ENCODE measurements around the gene CCRL2.
A peak's percentile ranks its signal among the peaks of the same experiment; 100 is the strongest.
"Not testable (repeated sequence)": the region's sequence is repeated elsewhere in the genome, so short reads cannot be mapped to it uniquely, and the experiment has no call there.

Gene CCRL2

DNA sequence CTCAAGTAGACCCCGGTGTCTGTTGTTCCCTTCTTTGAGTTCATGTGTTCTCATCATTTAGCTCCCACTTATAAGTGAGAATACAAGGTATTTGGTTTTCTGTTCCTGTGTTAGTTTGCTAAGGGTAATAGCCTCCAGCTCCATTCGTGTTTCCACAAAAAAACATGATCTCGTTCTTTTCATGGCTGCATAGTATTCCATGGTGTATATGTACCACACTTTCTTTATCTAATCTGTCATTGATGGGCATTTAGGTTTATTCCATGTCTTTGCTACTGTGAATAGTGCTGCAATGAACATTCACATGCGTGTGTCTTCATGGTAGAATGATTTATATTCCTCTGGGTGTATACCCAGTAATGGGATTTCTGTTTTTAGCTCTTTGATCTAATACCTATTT, 4.2 kb upstream of the CCRL2 start:
- not testable (repeated sequence) for DNase-seq (ENCODE audit: low read depth, low spot score)

GRCh38 chr3:46405301-46406019, 1.6 kb upstream of the CCRL2 start:
- DNase-seq (ENCODE audit: low read depth, low spot score): no peak

- no peak for DNase-seq (ENCODE audit: low read depth, low spot score)
These were observed 644 bp upstream of the CCRL2 start for GRCh38 chr3:46406443-46406787.

DNA sequence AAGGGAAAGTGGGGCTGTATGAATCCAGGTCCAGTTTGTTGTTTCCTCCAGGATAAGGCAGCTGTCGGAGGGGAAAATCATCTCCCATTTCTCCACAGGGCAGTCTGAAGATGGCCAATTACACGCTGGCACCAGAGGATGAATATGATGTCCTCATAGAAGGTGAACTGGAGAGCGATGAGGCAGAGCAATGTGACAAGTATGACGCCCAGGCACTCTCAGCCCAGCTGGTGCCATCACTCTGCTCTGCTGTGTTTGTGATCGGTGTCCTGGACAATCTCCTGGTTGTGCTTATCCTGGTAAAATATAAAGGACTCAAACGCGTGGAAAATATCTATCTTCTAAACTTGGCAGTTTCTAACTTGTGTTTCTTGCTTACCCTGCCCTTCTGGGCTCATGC, 911 bp downstream of the CCRL2 start:
- no peak for DNase-seq (ENCODE audit: low read depth, low spot score)

DNA sequence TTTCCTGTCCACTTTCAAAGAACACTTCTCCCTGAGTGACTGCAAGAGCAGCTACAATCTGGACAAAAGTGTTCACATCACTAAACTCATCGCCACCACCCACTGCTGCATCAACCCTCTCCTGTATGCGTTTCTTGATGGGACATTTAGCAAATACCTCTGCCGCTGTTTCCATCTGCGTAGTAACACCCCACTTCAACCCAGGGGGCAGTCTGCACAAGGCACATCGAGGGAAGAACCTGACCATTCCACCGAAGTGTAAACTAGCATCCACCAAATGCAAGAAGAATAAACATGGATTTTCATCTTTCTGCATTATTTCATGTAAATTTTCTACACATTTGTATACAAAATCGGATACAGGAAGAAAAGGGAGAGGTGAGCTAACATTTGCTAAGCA, 1.8 kb downstream of the CCRL2 start:
- no peak for DNase-seq (ENCODE audit: low read depth, low spot score)

- no peak for DNase-seq (ENCODE audit: low read depth, low spot score)
These were observed 2.9 kb downstream of the CCRL2 start for GRCh38 chr3:46409739-46410489.

DNA sequence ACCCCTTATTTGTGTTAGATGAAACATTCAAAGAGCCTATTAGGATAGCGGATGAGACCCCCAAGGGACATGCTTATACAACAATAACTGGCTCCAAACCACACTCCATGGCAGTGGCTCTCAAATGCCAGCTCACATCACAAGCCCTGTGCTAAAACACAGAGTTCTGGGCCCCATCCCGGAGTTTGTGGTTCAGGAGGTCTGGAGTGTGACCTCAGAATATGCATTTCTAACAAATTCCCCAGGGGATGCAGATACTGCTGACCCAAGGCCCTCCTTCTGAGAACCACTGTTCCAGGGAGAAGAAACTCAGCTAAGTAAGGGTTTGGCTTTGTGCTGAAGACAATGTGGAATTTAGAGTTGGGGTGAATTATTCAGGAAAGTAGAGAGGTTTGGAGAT, 3.6 kb downstream of the CCRL2 start:
- DNase-seq (ENCODE audit: low read depth, low spot score): no peak

DNA sequence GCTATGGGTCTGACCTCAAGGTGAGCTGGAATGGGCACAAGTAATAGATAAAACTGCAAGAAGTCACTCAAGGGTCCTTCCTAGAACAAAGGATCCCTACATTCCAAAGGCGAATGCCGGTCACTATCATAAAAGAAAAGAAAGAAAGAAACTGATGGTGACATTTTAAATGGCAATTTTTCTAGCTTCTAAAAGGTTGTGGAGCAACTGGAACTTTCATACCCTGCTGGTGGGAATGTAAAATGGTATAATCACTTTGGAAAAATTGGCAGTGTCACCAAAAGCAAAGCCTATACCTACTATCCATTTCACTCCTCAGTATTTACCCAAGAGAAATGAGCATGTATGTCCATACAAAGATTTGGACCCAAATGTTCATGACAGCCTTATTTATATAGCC, 4.2 kb downstream of the CCRL2 start:
- DNase-seq (ENCODE audit: low read depth, low spot score): no peak

- DNase-seq (ENCODE audit: low read depth, low spot score): no peak
These were observed 5.8 kb downstream of the CCRL2 start for GRCh38 chr3:46412786-46413298.

GRCh38 chr3:46413951-46414350, 6.9 kb downstream of the CCRL2 start:
- no peak for DNase-seq (ENCODE audit: low read depth, low spot score)

DNA sequence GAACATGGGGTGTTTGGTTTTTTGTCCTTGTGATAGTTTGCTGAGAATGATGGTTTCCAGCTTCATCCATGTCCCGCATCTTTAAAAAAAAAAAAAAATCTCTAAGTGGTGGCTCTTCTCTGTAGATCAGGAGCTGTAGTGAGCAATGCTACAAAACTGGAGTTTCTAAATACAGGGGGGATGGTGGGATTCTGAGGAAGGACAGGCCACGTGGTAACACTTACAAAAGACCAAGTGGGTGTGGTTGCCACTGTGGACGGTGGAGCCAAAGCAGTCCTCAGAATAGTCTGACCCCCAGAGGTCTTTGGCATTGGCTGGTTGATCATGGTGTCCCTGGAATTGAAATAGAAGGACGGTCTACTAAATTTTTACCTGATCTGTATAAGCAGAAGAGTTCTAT, 7.7 kb downstream of the CCRL2 start:
- DNase-seq (ENCODE audit: low read depth, low spot score): no peak

DNA sequence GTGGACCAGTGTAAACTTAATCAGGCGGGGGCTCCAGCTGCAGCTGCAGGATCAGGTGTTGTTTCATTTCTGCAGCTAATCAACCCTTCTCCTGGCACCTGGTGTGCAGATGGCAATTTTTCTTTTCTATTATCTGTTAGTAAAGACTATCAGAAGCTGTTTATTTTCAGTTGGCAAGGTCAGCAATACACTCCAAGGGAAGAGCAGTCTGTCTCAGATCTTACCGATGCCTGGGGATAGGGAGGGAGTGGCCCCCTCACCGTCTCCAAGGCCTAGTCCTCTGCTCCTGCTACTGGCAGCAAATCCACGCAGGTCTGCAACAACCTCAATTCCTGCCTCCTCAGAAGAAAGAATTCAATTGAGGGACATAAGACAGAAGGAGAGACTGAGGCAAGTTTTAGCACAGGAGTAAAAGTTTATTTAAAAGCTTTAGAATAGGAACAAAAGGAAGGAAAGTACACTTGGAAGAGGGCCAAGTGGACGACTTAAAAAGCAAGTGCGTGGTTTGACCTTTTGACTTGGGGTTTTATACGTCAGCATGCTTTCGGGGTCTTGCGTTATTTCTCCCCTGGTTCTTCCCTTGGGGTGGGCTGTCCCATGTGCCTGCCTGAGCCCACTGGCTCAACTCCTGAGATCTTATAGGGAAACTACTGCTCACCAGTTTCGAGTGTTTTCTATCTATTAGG, 9.2 kb downstream of the CCRL2 start:
- DNase-seq (ENCODE audit: low read depth, low spot score): no peak

DNA sequence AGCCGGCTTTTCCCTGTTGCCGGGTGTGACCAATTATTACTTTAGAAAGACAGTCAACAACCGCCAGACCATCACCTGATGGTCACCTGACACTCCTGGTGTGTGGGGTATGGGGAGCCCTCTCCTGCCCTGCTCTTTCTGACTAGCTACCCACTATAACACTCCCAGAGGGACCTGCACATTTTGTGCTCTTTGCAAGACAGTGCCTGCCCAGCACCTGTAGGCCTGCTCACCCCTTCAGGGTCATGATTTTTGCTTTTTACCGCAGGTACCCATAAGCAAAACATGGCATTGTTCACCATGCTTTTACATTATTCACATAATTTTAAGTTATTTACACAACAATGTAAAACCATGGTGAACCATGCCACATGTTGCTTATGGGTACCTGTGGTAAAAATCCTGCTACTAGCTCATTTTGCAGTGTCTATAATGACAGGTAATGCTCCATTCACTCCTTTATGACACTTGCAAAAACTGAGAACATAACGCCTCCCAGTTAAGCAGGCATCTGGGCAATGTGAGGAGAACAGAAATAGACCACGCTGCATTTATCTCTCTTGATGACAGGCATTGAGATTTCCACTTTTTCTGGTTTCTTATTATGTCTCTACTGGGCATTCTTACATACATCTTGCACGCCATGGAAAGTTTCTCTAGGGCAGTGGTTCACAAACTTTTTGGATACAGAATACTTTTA, 9.9 kb downstream of the CCRL2 start:
- DNase-seq (ENCODE audit: low read depth, low spot score): no peak

DNA sequence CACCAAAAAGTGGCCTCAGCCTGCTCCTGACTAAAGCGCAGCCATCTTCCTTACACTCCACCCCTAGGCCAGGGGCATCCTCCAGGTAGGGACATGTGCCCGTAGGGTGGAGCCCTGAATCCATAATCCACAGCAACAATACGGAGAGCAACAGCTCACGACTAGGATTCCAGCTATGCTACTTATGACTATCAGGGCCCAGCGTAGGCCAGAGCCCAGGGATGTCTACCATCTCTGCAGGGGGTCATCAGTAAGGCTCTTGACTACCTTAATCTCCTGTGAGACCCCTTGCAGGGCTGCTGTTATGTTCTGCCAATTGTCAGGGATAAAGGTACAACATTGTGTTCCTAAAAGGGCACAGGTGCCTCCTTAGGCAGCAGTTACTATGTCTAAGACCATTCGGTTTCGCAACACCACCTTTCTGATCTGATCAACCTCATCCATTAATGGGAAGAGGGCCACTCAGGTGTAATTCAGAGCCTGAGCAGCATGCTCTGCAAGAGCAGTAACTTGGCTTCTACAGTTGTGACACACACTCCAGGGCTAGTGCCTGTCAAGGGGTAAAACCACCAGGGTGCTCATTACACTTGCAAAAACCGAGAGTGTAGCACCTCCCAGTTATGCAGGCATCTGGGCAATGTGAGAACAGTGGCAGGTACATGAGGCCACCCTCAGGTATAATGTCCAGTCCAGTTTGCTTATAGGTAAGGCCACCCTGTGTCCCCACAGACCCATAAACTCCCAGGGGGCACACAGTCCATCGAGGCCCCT, 11.0 kb downstream of the CCRL2 start:
- no peak for DNase-seq (ENCODE audit: low read depth, low spot score)

DNA sequence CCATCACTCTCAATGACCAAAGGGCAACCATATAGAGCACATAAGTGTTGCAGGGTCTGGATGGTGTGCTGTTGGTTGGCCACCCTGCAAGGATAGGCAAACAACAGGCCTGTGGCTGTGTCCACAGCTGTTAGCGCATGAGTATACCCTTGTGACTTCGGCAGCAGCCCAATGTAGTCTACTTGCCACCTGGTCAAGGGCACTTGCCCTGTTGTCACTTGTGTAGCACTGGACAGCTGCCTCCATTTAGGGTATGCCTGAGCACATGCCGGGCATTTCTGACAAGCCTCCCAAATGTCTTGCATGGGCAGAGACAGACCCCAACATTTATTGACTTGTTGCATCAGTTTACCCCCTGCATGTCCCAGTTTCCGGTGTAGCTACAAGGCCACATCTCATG, 12.8 kb downstream of the CCRL2 start:
- no peak for DNase-seq (ENCODE audit: low read depth, low spot score)

- DNase-seq (ENCODE audit: low read depth, low spot score): no peak
These were observed 13.9 kb downstream of the CCRL2 start for GRCh38 chr3:46420931-46421330.

DNA sequence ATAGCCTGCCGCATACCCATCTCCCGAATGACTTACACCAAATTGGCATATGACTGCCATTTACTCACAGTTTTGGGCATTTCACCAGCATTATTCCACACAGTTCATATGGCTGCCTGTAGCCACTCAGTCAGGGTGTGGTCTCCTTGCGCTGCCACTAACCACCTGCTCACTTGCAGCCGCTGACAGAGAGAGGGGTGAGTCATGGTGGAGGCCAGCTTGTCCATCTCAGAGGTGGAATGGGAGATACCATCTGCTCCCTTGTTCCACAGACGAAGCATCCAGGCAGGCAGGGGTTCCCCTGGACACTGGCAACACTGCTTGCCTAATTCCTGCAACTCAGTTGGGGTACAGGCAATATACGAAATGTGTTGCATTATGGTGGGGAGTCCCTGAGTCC, 15.6 kb downstream of the CCRL2 start:
- no peak for DNase-seq (ENCODE audit: low read depth, low spot score)

DNA sequence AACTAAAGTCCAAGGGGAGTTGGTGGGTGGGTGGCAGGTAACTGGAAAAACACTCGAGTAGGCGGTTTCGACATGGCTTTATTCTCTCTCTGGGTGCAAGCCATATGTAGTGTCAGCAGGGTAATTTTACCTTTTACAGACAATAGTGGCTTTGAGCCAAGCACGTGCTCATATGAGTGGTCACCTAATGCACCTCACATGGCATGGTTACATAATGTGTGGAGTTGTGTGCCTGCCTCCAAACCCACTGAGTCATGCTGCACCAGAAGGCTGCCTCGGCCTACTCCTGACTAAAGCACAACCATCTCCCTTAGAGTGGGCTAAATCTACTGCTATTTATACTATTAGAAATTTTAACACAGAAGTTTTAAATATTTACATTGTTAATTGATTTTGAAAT, 16.5 kb downstream of the CCRL2 start:
- DNase-seq (ENCODE audit: low read depth, low spot score): no peak

GRCh38 chr3:46426476-46426875, 19.4 kb downstream of the CCRL2 start:
- DNase-seq (ENCODE audit: low read depth, low spot score): not testable (repeated sequence)

GRCh38 chr3:46427404-46427803, 20.3 kb downstream of the CCRL2 start:
- peak; percentile 15 for DNase-seq (ENCODE audit: low read depth, low spot score)

All from ELF-1 (cell line).